PC-9 (cell line): ENCODE results near the gene RNASE4.

Source experiments
- EZH2 ChIP-seq: fragments of 200-600 bp; sonication (generic); IDR thresholded peaks from 2 replicates; pipeline ENCODE4 v1.8.0; 2017; ENCODE audit warnings: antibody characterized with exemption, low read depth
- TF ChIP-seq, protein P1 (sequence below): fragments of 200-600 bp; sonication (generic); conservative IDR thresholded peaks from 2 replicates; pipeline ENCODE4 v1.6.1; 2017; ENCODE audit warnings: mixed run types, antibody characterized with exemption, mild to moderate bottlenecking, moderate library complexity

DNA sequence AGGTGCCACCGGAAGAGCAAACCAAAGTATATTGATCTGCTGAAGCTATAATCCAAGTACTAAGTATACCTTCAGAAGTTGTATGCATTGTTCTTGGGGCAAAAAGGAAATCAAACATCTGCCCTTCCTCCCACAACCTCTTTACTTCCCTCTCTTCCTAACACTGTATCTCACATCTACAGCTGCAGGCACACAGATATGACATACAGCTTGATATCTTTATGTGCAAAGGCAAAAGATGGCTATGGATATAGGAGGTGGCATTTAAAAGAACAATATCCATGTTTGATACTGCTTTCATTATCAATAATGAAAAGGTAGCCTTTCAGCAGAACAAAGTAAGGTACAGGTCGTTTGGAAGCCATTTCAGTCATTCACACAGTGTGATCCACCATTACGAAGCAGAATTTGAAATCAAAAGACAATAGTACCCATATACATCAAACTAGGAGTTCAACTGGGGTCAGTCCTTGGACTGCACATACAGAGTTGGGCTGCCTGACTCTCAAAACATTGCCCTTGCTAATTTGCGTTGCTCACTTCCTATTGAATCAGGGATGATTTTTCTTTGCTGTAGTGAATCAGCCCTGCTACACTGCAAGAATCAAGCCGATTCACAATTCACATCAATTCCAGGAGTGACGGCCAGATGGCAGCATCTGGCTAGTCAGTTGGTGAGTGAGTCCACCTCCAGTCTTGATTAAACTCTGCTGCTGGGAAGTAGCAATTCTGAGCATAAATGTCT lies 13.1 kb downstream of the RNASE4 start:
- TF ChIP-seq, protein P1, sequence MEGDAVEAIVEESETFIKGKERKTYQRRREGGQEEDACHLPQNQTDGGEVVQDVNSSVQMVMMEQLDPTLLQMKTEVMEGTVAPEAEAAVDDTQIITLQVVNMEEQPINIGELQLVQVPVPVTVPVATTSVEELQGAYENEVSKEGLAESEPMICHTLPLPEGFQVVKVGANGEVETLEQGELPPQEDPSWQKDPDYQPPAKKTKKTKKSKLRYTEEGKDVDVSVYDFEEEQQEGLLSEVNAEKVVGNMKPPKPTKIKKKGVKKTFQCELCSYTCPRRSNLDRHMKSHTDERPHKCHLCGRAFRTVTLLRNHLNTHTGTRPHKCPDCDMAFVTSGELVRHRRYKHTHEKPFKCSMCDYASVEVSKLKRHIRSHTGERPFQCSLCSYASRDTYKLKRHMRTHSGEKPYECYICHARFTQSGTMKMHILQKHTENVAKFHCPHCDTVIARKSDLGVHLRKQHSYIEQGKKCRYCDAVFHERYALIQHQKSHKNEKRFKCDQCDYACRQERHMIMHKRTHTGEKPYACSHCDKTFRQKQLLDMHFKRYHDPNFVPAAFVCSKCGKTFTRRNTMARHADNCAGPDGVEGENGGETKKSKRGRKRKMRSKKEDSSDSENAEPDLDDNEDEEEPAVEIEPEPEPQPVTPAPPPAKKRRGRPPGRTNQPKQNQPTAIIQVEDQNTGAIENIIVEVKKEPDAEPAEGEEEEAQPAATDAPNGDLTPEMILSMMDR = peak; percentile 73
- TF ChIP-seq EZH2 = no peak
